ENCODE data around the gene HSD17B12. TPM values are rescaled to one million over a fixed set of nuclear protein-coding genes. Genes with fewer than 3 reads are reported as not detected.

The HSD17B12 gene
- total RNA-seq, 1 donor from 2014 or later, result 48.4 TPM

DNA sequence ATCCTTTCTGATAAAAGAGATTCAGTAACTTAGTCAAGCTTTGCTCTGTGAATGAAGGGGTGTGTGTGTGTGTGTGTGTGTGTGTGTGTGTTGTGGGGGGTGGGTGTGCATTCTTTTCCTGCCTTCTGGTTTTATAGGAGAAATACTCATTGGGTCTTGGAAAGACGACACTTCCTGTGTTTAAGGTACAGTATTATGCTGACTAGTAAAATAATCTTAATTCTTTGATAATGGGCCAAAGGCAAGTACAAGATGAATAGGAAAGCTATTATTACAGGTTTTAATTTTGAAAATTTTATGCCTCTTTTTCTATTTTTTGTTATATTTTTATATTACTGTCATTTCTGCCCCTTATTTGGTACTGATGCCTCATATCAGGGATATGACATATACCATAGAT lies 26.1 kb downstream of the HSD17B12 start:
- no peak overlapping the region for H3K27ac ChIP-seq
- no peak for DNase-seq (ENCODE audit: extremely low spot score in 2 of 2)
- no peaks in the 10 kb centered on the region for H3K27me3 ChIP-seq
- H3K9me3 ChIP-seq, result peaks cover under 1% of the 10 kb centered on the region
- no peaks in the 10 kb centered on the region for H3K36me3 ChIP-seq
- H3K4me3 ChIP-seq, result no peak overlapping the region
- H3K4me1 ChIP-seq, result no peaks in the 10 kb centered on the region
- intact Hi-C loops (cut with DNase I), result no loop called here
- TF ChIP-seq POLR2AphosphoS5 (IDR thresholded peaks at IDR 0.05; ENCODE audit: insufficient read depth in 1 of 2, low read depth in 1 of 2) (no peak), POLR2A (IDR thresholded peaks at IDR 0.05) (no peak)
- TF ChIP-seq, protein P1, sequence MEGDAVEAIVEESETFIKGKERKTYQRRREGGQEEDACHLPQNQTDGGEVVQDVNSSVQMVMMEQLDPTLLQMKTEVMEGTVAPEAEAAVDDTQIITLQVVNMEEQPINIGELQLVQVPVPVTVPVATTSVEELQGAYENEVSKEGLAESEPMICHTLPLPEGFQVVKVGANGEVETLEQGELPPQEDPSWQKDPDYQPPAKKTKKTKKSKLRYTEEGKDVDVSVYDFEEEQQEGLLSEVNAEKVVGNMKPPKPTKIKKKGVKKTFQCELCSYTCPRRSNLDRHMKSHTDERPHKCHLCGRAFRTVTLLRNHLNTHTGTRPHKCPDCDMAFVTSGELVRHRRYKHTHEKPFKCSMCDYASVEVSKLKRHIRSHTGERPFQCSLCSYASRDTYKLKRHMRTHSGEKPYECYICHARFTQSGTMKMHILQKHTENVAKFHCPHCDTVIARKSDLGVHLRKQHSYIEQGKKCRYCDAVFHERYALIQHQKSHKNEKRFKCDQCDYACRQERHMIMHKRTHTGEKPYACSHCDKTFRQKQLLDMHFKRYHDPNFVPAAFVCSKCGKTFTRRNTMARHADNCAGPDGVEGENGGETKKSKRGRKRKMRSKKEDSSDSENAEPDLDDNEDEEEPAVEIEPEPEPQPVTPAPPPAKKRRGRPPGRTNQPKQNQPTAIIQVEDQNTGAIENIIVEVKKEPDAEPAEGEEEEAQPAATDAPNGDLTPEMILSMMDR (IDR thresholded peaks at IDR 0.05), result no peak

GRCh38 chr11:43708776-43709175 lies 28.2 kb downstream of the HSD17B12 start:
- Histone ChIP-seq H3K4me3 (no peak overlapping the region), H3K27ac (no peak overlapping the region), H3K9me3 (no peaks in the 10 kb centered on the region), H3K36me3 (no peaks in the 10 kb centered on the region), H3K27me3 (no peaks in the 10 kb centered on the region), H3K4me1 (no peaks in the 10 kb centered on the region)
- intact Hi-C loops (cut with DNase I), result no loop called here
- TF ChIP-seq POLR2AphosphoS5 (IDR thresholded peaks at IDR 0.05; ENCODE audit: insufficient read depth in 1 of 2, low read depth in 1 of 2) (no peak), POLR2A (IDR thresholded peaks at IDR 0.05) (no peak)
- TF ChIP-seq, protein P1 (IDR thresholded peaks at IDR 0.05), result no peak
- no peak for DNase-seq (ENCODE audit: extremely low spot score in 2 of 2)

DNA sequence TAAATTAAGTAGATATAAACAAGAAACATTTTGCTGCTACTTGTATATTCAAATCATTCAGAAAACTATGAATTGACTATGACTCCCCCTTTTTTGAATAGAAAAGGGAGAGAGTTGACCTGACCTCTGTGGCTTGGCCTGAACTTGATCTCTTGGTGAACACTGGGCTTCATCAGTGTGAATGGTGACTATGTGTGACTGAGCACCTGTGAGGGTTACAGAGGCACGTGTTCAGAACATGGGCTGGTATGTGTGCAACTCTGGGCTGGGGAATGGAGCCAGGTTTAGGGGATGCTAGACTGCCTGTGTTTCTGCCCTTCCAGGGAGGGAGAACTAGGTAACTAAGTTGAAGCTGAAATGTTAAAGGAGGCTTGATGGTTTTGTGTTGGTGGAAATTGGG lies 29.2 kb downstream of the HSD17B12 start:
- no peaks in the 10 kb centered on the region for H3K9me3 ChIP-seq
- H3K36me3 ChIP-seq, result no peaks in the 10 kb centered on the region
- no peaks in the 10 kb centered on the region for H3K4me1 ChIP-seq
- TF ChIP-seq POLR2A (IDR thresholded peaks at IDR 0.05) (no peak), POLR2AphosphoS5 (IDR thresholded peaks at IDR 0.05; ENCODE audit: insufficient read depth in 1 of 2, low read depth in 1 of 2) (no peak)
- TF ChIP-seq, protein P1 (IDR thresholded peaks at IDR 0.05), result no peak
- intact Hi-C loops (cut with DNase I), result no loop called here
- H3K4me3 ChIP-seq, result no peak overlapping the region
- H3K27me3 ChIP-seq, result no peaks in the 10 kb centered on the region
- no peak overlapping the region for H3K27ac ChIP-seq
- DNase-seq (ENCODE audit: extremely low spot score in 2 of 2), result no peak

DNA sequence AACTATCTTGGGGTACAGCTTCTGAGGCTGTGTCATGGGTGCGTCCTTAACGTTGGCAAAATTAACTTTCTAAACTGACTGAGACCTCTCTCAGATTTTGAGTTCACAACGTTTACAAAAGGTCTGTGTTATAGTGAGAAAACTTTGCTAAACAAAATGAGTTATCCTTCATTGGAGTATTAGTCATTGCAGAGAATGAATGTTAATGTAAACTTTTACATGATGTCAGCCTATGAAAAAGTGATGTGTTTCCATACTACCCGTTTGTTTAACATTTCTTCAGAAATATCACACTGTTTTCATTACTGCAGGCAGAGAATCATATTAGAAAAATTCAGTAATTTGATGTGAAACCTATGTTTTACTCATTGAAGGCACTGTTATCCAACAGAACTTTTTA lies 32.1 kb downstream of the HSD17B12 start:
- H3K9me3 ChIP-seq, result no peaks in the 10 kb centered on the region
- H3K4me3 ChIP-seq, result no peak overlapping the region
- intact Hi-C loops (cut with DNase I), result no loop called here
- H3K27me3 ChIP-seq, result no peaks in the 10 kb centered on the region
- no peak for TF ChIP-seq POLR2AphosphoS5 (IDR thresholded peaks at IDR 0.05; ENCODE audit: insufficient read depth in 1 of 2, low read depth in 1 of 2)
- TF ChIP-seq, protein P1 (IDR thresholded peaks at IDR 0.05), result no peak
- no peak for TF ChIP-seq POLR2A (IDR thresholded peaks at IDR 0.05)
- no peaks in the 10 kb centered on the region for H3K36me3 ChIP-seq
- H3K4me1 ChIP-seq, result no peaks in the 10 kb centered on the region
- DNase-seq (ENCODE audit: extremely low spot score in 2 of 2), result no peak
- no peak overlapping the region for H3K27ac ChIP-seq

DNA sequence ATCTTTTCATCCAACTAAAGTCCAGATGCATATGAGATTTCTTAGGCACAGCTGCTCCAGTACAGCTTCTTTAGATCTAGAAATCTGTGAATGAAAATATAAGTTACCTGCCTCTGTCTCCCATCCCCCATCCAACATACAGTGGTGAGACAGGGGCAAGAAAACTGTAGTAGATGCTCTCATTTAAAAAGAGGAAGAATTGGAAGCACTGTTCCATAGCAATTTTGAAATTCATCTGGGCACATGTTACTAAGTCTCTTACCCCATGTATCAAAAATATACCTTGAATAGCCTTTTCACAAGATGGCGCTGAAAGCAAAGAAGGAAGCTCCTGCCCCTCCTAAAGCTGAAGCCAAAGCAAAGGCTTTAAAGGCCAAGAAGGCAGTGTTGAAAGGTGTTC lies 37.8 kb downstream of the HSD17B12 start:
- TF ChIP-seq, protein P1 (IDR thresholded peaks at IDR 0.05), result no peak
- no peak for TF ChIP-seq POLR2AphosphoS5 (IDR thresholded peaks at IDR 0.05; ENCODE audit: insufficient read depth in 1 of 2, low read depth in 1 of 2)
- no peak for TF ChIP-seq POLR2A (IDR thresholded peaks at IDR 0.05)
- no peak for DNase-seq (ENCODE audit: extremely low spot score in 2 of 2)
- no peaks in the 10 kb centered on the region for H3K4me1 ChIP-seq
- no peak overlapping the region for H3K27ac ChIP-seq
- intact Hi-C loops (cut with DNase I), result no loop called here
- no peak overlapping the region for H3K4me3 ChIP-seq
- no peaks in the 10 kb centered on the region for H3K36me3 ChIP-seq
- H3K9me3 ChIP-seq, result no peaks in the 10 kb centered on the region
- H3K27me3 ChIP-seq, result no peaks in the 10 kb centered on the region
